IMR-90 (cell line): ENCODE data around the gene MGLL. TPM values are rescaled to one million over a fixed set of nuclear protein-coding genes. Genes with fewer than 3 reads are reported as not detected.

Source experiments
- ATAC-seq: fragments of 200-7000 bp; cut with Tn5 transposase; 2 replicates; pipeline ENCODE4 v1.9.1; 2020; ENCODE audit warnings: low read depth, mild to moderate bottlenecking, moderate library complexity
- BruUV-seq: library from RNA; stranded (reverse); fragments of 400-500 nt; replicated peaks from 2 replicates; lab custom pipeline; 2021; lab: Mats Ljungman, UMichigan
- CTCF ChIA-PET: fragments of 300-600 bp; formaldehyde crosslinking; extraction: SDS; loops from one replicate; lab custom pipeline; 2021; ENCODE audit warnings: antibody characterized with exemption; lab: Yijun Ruan, JAX
- POLR2A ChIA-PET: fragments of 300-600 bp; sonication (Branson Sonifier 250); formaldehyde crosslinking; loops from one replicate; lab custom pipeline; 2022; ENCODE audit warnings: antibody characterized with exemption; ENCODE audit not compliant: unreplicated experiment; lab: Charles Lee
- DNase-seq: peaks from one replicate; pipeline ENCODE4 v3.0.0; 2013
- H2AFZ ChIP-seq: replicated peaks from 2 replicates; pipeline ENCODE3; 2013; ENCODE audit warnings: low read length, mild to moderate bottlenecking; ENCODE audit not compliant: poor library complexity
- H2AK5ac ChIP-seq: 2 replicates; pipeline ENCODE4 v1.6.1; 2013; ENCODE audit warnings: low read depth, low read length, inconsistent platforms
- H2AK9ac ChIP-seq: replicated peaks from 2 replicates; pipeline ENCODE3; 2013; ENCODE audit warnings: mild to moderate bottlenecking, low read depth, low read length, moderate library complexity; ENCODE audit not compliant: poor library complexity
- H2BK120ac ChIP-seq: 2 replicates; pipeline ENCODE4 v1.6.1; 2013; ENCODE audit warnings: low read depth, low read length, inconsistent platforms
- H2BK15ac ChIP-seq: 3 replicates; pipeline ENCODE4 v1.6.1; 2013; ENCODE audit warnings: low read depth, low read length, inconsistent platforms
- H2BK20ac ChIP-seq: 2 replicates; pipeline ENCODE4 v1.6.1; 2013; ENCODE audit warnings: low read depth, mild to moderate bottlenecking, inconsistent platforms, low read length, moderate library complexity
- H2BK5ac ChIP-seq: 2 replicates; pipeline ENCODE4 v1.6.1; 2013; ENCODE audit warnings: mild to moderate bottlenecking, low read depth, low read length, inconsistent platforms; ENCODE audit not compliant: poor library complexity, severe bottlenecking
- H3K14ac ChIP-seq: replicated peaks from 2 replicates; pipeline ENCODE4 v1.6.1; 2013; ENCODE audit warnings: low read depth, low read length, inconsistent platforms
- H3K18ac ChIP-seq: 2 replicates; pipeline ENCODE4 v1.6.1; 2013; ENCODE audit warnings: low read depth, low read length, control low read depth
- H3K23ac ChIP-seq: 2 replicates; pipeline ENCODE4 v1.6.1; 2013; ENCODE audit warnings: low read depth, low read length, inconsistent platforms
- H3K27ac ChIP-seq: 2 replicates; pipeline ENCODE4 v1.5.1; 2013; ENCODE audit warnings: mild to moderate bottlenecking, control low read depth, low read length; ENCODE audit not compliant: insufficient read depth
- H3K27me3 ChIP-seq: 2 replicates; pipeline ENCODE4 v1.6.1; 2013; ENCODE audit warnings: low read length; ENCODE audit not compliant: control insufficient read depth, insufficient read depth
- H3K36me3 ChIP-seq: 2 replicates; pipeline ENCODE4 v1.6.1; 2013; ENCODE audit warnings: low read length, mixed read lengths; ENCODE audit not compliant: control insufficient read depth, insufficient read depth
- H3K4ac ChIP-seq: 2 replicates; pipeline ENCODE4 v1.6.1; 2013; ENCODE audit warnings: low read depth, low read length, inconsistent platforms
- H3K4me1 ChIP-seq: 2 replicates; pipeline ENCODE4 v1.6.1; 2013; ENCODE audit warnings: low read length, mixed read lengths; ENCODE audit not compliant: control insufficient read depth, insufficient read depth
- H3K4me2 ChIP-seq: 2 replicates; pipeline ENCODE4 v1.6.1; 2013; ENCODE audit warnings: low read depth, mild to moderate bottlenecking, control low read depth, low read length, moderate library complexity
- H3K4me3 ChIP-seq: 2 replicates; pipeline ENCODE4 v1.5.1; 2013; ENCODE audit warnings: low read depth, mild to moderate bottlenecking, control low read depth, low read length, moderate library complexity; ENCODE audit not compliant: insufficient read depth
- H3K56ac ChIP-seq: 2 replicates; pipeline ENCODE4 v1.6.1; 2013; ENCODE audit warnings: low read length, inconsistent platforms; ENCODE audit not compliant: insufficient read depth; ENCODE audit errors: extremely low read depth
- H3K79me1 ChIP-seq, 2 experiments: 2 replicates each; pipeline ENCODE4 v1.6.1; 2013; ENCODE audit warnings: low read length in 2 of 2, inconsistent platforms in 1 of 2, low read depth in 1 of 2
- H3K9ac ChIP-seq: 2 replicates; pipeline ENCODE4 v1.6.1; 2013; ENCODE audit warnings: low read depth, low read length, control low read depth
- H3K9me1 ChIP-seq: 2 replicates; pipeline ENCODE4 v1.6.1; 2013; ENCODE audit warnings: low read length, inconsistent platforms; ENCODE audit not compliant: insufficient read depth
- H3K9me3 ChIP-seq: 2 replicates; pipeline ENCODE4 v1.6.1; 2013; ENCODE audit warnings: low read length; ENCODE audit not compliant: control insufficient read depth, insufficient read depth
- H4K20me1 ChIP-seq: 2 replicates; pipeline ENCODE4 v1.6.1; 2013; ENCODE audit warnings: low read length, inconsistent platforms; ENCODE audit not compliant: insufficient read depth
- H4K5ac ChIP-seq: 2 replicates; pipeline ENCODE4 v1.6.1; 2013; ENCODE audit warnings: mild to moderate bottlenecking, low read depth, low read length, control low read depth
- H4K8ac ChIP-seq, 2 experiments: 2 replicates each; pipeline ENCODE4 v1.6.1; 2013; ENCODE audit warnings: low read depth in 2 of 2, low read length in 2 of 2, control low read depth in 1 of 2, inconsistent platforms in 1 of 2
- H4K91ac ChIP-seq: 2 replicates; pipeline ENCODE4 v1.6.1; 2013; ENCODE audit warnings: low read depth, low read length, inconsistent platforms; ENCODE audit not compliant: insufficient read depth
- CEBPB ChIP-seq: IDR thresholded peaks from 2 replicates; pipeline ENCODE4 v1.6.1; 2012; ENCODE audit warnings: low read depth, low read length, improper control_type of control experiment
- FOS ChIP-seq: fragments of 150-350 bp; IDR thresholded peaks from 2 replicates; pipeline ENCODE4 v1.6.1; 2016; ENCODE audit warnings: low read depth, low read length
- MAFK ChIP-seq: IDR thresholded peaks from 2 replicates; pipeline ENCODE4 v1.6.1; 2012; ENCODE audit warnings: low read depth, low read length, improper control_type of control experiment
- MAZ ChIP-seq: IDR thresholded peaks from 2 replicates; pipeline ENCODE4 v1.6.1; 2012; ENCODE audit warnings: low read depth, mild to moderate bottlenecking, low read length, improper control_type of control experiment, moderate library complexity, borderline replicate concordance
- POLR2A ChIP-seq: IDR thresholded peaks from 2 replicates; pipeline ENCODE4 v1.6.1; 2012; ENCODE audit warnings: mild to moderate bottlenecking, low read depth, low read length
- RAD21 ChIP-seq: IDR thresholded peaks from 2 replicates; pipeline ENCODE4 v1.6.1; 2012; ENCODE audit warnings: low read length, improper control_type of control experiment
- RFX5 ChIP-seq: IDR thresholded peaks from 2 replicates; pipeline ENCODE4 v1.8.0; 2012; ENCODE audit warnings: low read depth, mild to moderate bottlenecking, low read length, moderate library complexity
- SMC3 ChIP-seq: fragments of 150-350 bp; IDR thresholded peaks from 2 replicates; pipeline ENCODE4 v1.6.1; 2016; ENCODE audit warnings: low read depth, mild to moderate bottlenecking, antibody characterized with exemption, low read length, moderate library complexity
- WGBS, 2 experiments: methylation state at CpG; one replicate each; pipeline versions ENCODE4 v1.1.5 to v1.1.7; 2013; ENCODE audit warnings: missing lambda C conversion rate in 2 of 2; ENCODE audit not compliant: insufficient read length in 1 of 2; ENCODE audit errors: extremely low coverage in 2 of 2; 5-methylcytosine and 5-hydroxymethylcytosine counted together
- dilution Hi-C: fragments of 300-500 bp; cut with HindIII; formaldehyde crosslinking; loops from one replicate; pipeline ENCODE4 v1.14.3; 2018; ENCODE audit warnings: low sequenced_read_pairs; ENCODE audit not compliant: unreplicated experiment
- in situ Hi-C: fragments of 300-500 bp; cut with MboI; formaldehyde crosslinking; loops from 3 replicates; pipeline ENCODE4 v1.14.3; 2019; ENCODE audit warnings: low sequenced_read_pairs, inconsistent platforms, mixed read lengths
- intact Hi-C: fragments of 100-400 bp; cut with micrococcal nuclease; formaldehyde crosslinking; loops from 2 replicates; pipeline ENCODE4 v1.10.0; 2022
- polyA plus RNA-seq, 3 experiments: library from polyadenylated mRNA; depleted of rRNA; stranded (reverse); fragments of >200 nt; gene quantifications; 2 replicates each; pipeline ENCODE4 v1.2.3, GENCODE V29; 2012; ENCODE audit warnings: low replicate concordance in 1 of 3
- total RNA-seq: library from RNA; depleted of rRNA; stranded (reverse); fragments of >200 nt; gene quantifications from 2 replicates; pipeline ENCODE4 v1.2.3, GENCODE V29; 2012
- TF ChIP-seq, protein P1 (sequence below): conservative IDR thresholded peaks from 2 replicates; pipeline ENCODE4 v1.5.1; 2012; ENCODE audit warnings: mild to moderate bottlenecking, low read depth, low read length, improper control_type of control experiment

Gene MGLL
- total and polyA plus RNA-seq, 2 of the 4 experiments (the other 2 are of a cell fraction): 23.7 to 60.6 TPM

- CTCF ChIA-PET: no interaction called here
- DNase-seq (no peak), ATAC-seq (no peak)
- no peak overlapping the region for H2BK5ac ChIP-seq
- no peaks in the 10 kb centered on the region for H3K36me3 ChIP-seq
- no peak overlapping the region for H2BK20ac ChIP-seq
- POLR2A ChIA-PET: no interaction called here
- no peak overlapping the region for H3K4me3 ChIP-seq
- no TSS peak for BruUV-seq
- no peak overlapping the region for H2BK120ac ChIP-seq
- no peaks in the 10 kb centered on the region for H4K20me1 ChIP-seq
- no peak overlapping the region for H3K23ac ChIP-seq
- no peak overlapping the region for H4K91ac ChIP-seq
- intact Hi-C loops (no loop called here), dilution Hi-C loops (no loop called here), in situ Hi-C loops (no loop called here)
- no peak overlapping the region for H3K4ac ChIP-seq
- no peaks in the 10 kb centered on the region for H3K9me3 ChIP-seq
- no peak overlapping the region for H2AK5ac ChIP-seq
- no peaks in the 10 kb centered on the region; the same call in 1 of the 2 replicates for H3K9me1 ChIP-seq
- no peak overlapping the region for H3K9ac ChIP-seq
- no peak overlapping the region for H3K56ac ChIP-seq
- no peak overlapping the region for H3K14ac ChIP-seq
- no peak overlapping the region for H2BK15ac ChIP-seq
- no peak overlapping the region for H2AK9ac ChIP-seq
- 100% methylated on average over 2 of the region's 5 CpGs; no CpG with 5 or more reads in 1 of the 2 experiments for WGBS, 2 experiments
- no peak for TF ChIP-seq RAD21
- TF ChIP-seq MAFK: no peak
- no peak for TF ChIP-seq SMC3
- TF ChIP-seq CEBPB: no peak
- TF ChIP-seq POLR2A: no peak
- no peak for TF ChIP-seq RFX5
- no peak for TF ChIP-seq MAZ
- TF ChIP-seq, protein P1, sequence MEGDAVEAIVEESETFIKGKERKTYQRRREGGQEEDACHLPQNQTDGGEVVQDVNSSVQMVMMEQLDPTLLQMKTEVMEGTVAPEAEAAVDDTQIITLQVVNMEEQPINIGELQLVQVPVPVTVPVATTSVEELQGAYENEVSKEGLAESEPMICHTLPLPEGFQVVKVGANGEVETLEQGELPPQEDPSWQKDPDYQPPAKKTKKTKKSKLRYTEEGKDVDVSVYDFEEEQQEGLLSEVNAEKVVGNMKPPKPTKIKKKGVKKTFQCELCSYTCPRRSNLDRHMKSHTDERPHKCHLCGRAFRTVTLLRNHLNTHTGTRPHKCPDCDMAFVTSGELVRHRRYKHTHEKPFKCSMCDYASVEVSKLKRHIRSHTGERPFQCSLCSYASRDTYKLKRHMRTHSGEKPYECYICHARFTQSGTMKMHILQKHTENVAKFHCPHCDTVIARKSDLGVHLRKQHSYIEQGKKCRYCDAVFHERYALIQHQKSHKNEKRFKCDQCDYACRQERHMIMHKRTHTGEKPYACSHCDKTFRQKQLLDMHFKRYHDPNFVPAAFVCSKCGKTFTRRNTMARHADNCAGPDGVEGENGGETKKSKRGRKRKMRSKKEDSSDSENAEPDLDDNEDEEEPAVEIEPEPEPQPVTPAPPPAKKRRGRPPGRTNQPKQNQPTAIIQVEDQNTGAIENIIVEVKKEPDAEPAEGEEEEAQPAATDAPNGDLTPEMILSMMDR: no peak
- TF ChIP-seq FOS: no peak
- H3K79me1 ChIP-seq: no peaks in the 10 kb centered on the region
- H3K4me1 ChIP-seq: peaks cover 4% of the 10 kb centered on the region; the same call in 1 of the 2 replicates
- no peak overlapping the region for H3K18ac ChIP-seq
- no peak overlapping the region for H3K4me2 ChIP-seq
- H2AFZ ChIP-seq: no peak overlapping the region
- no peak overlapping the region for H3K27ac ChIP-seq
- no peak overlapping the region for H4K5ac ChIP-seq
- H3K27me3 ChIP-seq: peaks cover 3% of the 10 kb centered on the region; the same call in 1 of the 2 replicates
- H4K8ac ChIP-seq: no peak overlapping the region
Observed at GRCh38 chr3:127661600-127661999, 160.7 kb downstream of the MGLL start.
